HG02763 (cell line): ENCODE results near the gene TRIM9.

Experiments
- ATAC-seq: cut with Tn5 transposase; IDR thresholded peaks from one replicate; pipeline ENCODE4 v1.9.1; 2021; ENCODE audit warnings: mild to moderate bottlenecking, moderate library complexity; ENCODE audit not compliant: unreplicated experiment

TRIM9 gene

GRCh38 chr14:51094901-51095853, at the start of gene TRIM9:
TRIM9 (minus strand) TSS chr14:51095105; CDS start chr14:51094939, 166 bp downstream.
- peak; percentile 99 for ATAC-seq

- no peak for ATAC-seq
Observed at GRCh38 chr14:51140856-51141255, 46.0 kb upstream of the TRIM9 start.

- ATAC-seq: no peak
Observed at GRCh38 chr14:51140338-51140737, 45.4 kb upstream of the TRIM9 start.

GRCh38 chr14:51139121-51139681, 44.3 kb upstream of the TRIM9 start:
- ATAC-seq: no peak

GRCh38 chr14:51138404-51139103, 43.6 kb upstream of the TRIM9 start:
- ATAC-seq: no peak

- ATAC-seq: no peak
Observed at GRCh38 chr14:51131516-51131915, 36.6 kb upstream of the TRIM9 start.

GRCh38 chr14:51129130-51129529, 34.2 kb upstream of the TRIM9 start:
- no peak for ATAC-seq

GRCh38 chr14:51124029-51124428, 29.1 kb upstream of the TRIM9 start:
- no peak for ATAC-seq

GRCh38 chr14:51121096-51121495, 26.2 kb upstream of the TRIM9 start:
- ATAC-seq: no peak

GRCh38 chr14:51119411-51120051, 24.6 kb upstream of the TRIM9 start:
- no peak for ATAC-seq

- ATAC-seq: no peak
Observed at GRCh38 chr14:51118993-51119392, 24.1 kb upstream of the TRIM9 start.

GRCh38 chr14:51117593-51117992, 22.7 kb upstream of the TRIM9 start:
- ATAC-seq: no peak

- no peak for ATAC-seq
Observed at GRCh38 chr14:51116682-51117081, 21.8 kb upstream of the TRIM9 start.

GRCh38 chr14:51109651-51110050, 14.7 kb upstream of the TRIM9 start:
- no peak for ATAC-seq

GRCh38 chr14:51107801-51108200, 12.9 kb upstream of the TRIM9 start:
- no peak for ATAC-seq

- no peak for ATAC-seq
Observed at GRCh38 chr14:51104467-51104866, 9.6 kb upstream of the TRIM9 start.

- no peak for ATAC-seq
Observed at GRCh38 chr14:51097287-51097686, 2.4 kb upstream of the TRIM9 start.

GRCh38 chr14:51096870-51097269, 2.0 kb upstream of the TRIM9 start:
- ATAC-seq: no peak

- ATAC-seq: no peak
Observed at GRCh38 chr14:51095854-51096823, 1.2 kb upstream of the TRIM9 start.

- ATAC-seq: no peak
Observed at GRCh38 chr14:51094282-51094821, 553 bp downstream of the TRIM9 start.
